Transverse colon (tissue), 3 donors: ENCODE data around the gene SRSF12.

Experiments used
- CTCF ChIP-seq, 5 experiments: fragments of 200-600 bp in 3 of 5; fragments of 450-650 bp in 2 of 5; sonication (generic) in 3 of 5; IDR thresholded peaks; 1 replicate in 2 of 5; 2 replicates in 3 of 5; pipeline ENCODE4 v1.5.1; 2016 to 2017; ENCODE audit warnings: antibody characterized with exemption in 5 of 5, inconsistent platforms in 3 of 5, mild to moderate bottlenecking in 2 of 5, moderate library complexity in 1 of 5
- POLR2A ChIP-seq: fragments of 450-650 bp; IDR thresholded peaks from one replicate; pipeline ENCODE4 v1.6.1; 2016; ENCODE audit warnings: antibody characterized with exemption, mild to moderate bottlenecking, moderate library complexity

GRCh38 chr6:89066940-89067646 lies 50.8 kb downstream of the SRSF12 start:
- no peak for TF ChIP-seq POLR2A
- TF ChIP-seq CTCF (IDR thresholded peaks at IDR 0.05), result no peak
